HG03066 (cell line): Measurements from ENCODE around the gene HIC2.
A peak's percentile ranks its signal among the peaks of the same experiment; 100 is the strongest.
"Not testable (repeated sequence)": the region's sequence is repeated elsewhere in the genome, so short reads cannot be mapped to it uniquely, and the experiment has no call there.

Experiments used
- ATAC-seq: cut with Tn5 transposase; IDR thresholded peaks from one replicate; pipeline ENCODE4 v1.9.1; 2021; ENCODE audit warnings: low read depth; ENCODE audit not compliant: unreplicated experiment

Gene HIC2, protein sequence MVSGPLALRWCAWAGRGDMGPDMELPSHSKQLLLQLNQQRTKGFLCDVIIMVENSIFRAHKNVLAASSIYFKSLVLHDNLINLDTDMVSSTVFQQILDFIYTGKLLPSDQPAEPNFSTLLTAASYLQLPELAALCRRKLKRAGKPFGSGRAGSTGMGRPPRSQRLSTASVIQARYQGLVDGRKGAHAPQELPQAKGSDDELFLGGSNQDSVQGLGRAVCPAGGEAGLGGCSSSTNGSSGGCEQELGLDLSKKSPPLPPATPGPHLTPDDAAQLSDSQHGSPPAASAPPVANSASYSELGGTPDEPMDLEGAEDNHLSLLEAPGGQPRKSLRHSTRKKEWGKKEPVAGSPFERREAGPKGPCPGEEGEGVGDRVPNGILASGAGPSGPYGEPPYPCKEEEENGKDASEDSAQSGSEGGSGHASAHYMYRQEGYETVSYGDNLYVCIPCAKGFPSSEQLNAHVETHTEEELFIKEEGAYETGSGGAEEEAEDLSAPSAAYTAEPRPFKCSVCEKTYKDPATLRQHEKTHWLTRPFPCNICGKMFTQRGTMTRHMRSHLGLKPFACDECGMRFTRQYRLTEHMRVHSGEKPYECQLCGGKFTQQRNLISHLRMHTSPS

DNA sequence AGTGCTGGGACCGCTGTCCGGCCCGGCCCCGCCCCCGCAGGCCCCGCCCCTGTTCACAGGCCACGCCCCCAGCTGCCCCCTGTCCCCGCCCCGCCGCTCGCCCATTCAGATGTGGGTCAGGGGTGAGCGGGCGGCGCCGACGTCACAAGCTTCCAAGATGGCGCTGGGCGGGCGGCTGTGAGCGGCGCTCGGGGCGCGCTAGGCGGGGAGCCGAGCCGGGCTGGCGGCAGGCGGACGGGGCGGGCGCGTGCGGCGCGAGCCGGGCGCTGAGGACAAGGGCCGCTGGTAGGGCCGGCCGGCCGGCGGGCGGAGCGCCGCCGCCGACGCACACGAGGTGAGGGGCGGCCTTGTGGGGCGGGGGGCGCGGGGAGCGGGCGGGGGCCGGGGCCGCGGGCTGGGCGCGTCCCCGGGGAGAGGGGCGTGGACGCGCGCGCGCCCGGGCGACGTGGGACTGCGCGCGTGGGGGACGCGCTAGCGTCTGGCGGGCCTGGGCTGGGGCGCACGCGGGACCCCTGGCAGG lies at the start of gene HIC2:
Gene HIC2 (plus strand): TSS at position 145 of the 520 bp plus-strand sequence. CDS start 25,461 bp downstream, outside the sequence.
- peak; percentile 66 for ATAC-seq

DNA sequence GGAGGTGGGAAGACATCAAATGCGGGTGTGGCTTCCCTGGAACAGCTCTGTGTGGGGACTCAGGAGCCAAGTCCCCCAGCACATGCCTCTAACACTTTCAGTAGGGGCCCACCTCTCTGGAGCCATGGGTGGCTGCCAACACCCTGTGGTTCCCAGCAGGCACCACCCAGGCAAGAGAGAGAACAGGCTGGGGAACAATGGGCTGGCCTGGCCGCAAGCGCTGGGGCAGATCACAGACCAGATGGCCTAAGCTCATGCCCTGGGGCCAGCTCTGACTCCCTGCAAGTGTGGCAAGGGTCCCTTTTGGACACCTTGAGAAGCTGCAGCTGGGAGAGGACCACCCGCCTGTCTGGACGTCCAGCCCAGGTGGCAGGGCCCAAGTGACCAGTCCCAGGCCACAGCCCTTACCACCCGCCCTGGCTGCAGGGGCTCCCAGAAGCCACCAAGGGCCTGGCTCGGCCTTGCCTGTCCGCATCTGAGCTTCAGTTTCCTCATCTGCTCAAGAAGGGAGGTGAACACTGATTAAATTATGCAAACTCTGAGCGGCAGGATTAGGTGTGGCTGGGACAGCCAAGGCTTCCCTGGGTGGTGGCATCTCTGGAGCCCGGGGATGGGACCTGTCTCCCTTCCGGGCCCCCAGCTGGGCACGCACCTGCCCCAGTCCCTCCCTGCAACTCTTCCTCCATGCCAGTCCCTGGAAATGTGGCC lies 48.4 kb upstream of the HIC2 start:
- ATAC-seq, result not testable (repeated sequence)

DNA sequence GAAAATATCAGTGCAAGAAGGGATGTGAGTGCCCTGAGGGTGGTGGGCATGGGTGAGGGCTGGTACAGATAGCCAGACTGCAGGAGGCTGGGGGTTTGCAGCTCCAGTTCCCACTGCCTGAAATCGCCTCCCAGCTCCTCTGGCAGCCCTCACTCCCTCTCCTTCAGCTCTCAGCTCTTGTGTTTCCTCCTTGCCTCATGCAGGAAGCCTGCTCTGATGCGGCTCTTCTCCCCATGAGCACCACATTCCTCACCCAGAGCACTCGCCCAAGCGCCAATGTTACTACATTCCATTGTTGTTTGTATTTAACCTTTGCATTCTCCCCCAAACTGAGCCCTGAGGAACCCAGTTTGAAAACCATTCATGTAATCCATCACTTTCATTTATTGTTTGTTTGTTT lies 41.3 kb upstream of the HIC2 start:
- not testable (repeated sequence) for ATAC-seq

DNA sequence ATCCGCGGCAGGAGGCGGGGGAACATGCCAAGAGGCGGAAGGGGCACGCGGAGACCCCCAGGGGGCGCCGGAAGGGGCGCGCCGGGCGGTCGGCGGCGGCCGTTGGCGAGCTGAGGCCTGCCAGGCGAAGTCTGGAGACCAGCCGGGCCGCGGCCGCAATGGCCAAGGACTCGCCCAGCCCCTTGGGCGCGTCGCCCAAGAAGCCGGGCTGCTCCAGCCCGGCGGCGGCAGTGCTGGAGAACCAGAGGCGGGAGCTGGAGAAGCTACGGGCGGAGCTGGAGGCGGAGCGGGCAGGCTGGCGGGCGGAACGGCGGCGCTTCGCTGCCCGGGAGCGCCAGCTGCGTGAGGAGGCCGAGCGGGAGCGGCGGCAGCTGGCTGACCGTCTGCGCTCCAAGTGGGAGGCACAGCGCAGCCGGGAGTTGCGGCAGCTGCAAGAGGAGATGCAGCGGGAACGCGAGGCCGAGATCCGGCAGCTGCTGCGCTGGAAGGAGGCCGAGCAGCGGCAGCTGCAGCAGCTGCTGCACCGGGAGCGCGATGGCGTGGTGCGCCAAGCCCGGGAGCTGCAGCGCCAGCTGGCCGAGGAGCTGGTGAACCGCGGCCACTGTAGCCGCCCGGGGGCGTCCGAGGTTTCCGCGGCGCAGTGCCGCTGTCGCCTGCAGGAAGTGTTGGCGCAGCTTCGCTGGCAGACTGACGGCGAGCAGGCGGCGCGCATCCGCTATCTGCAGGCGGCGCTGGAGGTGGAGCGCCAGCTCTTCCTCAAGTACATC lies 33.3 kb upstream of the HIC2 start, which contains the start of gene RIMBP3B:
Gene RIMBP3B (plus strand): TSS at position 51 of the 767 bp plus-strand sequence. CDS start 108 bp downstream, at position 159.
- peak; percentile 60 for ATAC-seq

DNA sequence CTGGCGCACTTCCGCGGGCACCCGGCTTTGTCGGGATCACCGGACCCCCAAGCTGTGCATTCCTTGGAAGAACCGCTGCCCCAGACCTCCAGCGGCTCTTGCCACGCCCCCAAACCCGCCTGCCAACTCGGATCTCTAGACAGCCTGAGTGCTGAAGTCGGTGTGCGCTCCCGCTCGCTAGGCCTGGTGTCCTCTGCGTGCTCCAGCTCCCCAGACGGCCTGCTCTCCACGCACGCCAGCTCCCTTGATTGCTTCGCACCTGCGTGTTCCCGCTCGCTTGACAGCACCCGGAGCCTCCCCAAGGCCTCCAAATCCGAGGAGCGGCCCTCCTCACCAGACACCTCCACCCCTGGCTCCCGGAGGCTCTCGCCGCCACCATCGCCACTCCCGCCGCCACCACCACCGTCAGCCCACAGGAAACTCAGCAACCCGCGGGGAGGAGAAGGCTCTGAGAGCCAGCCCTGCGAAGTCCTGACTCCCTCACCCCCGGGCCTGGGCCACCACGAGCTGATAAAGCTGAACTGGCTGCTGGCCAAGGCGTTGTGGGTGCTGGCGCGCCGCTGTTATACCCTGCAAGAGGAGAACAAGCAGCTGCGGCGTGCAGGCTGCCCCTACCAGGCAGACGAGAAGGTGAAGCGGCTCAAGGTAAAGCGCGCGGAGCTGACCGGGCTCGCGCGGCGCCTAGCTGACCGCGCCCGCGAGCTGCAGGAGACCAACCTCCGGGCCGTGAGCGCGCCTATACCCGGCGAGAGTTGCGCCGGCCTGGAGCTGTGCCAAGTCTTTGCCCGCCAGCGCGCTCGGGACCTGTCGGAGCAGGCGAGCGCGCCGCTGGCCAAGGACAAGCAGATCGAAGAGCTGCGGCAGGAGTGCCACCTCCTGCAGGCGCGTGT lies 32.5 kb upstream of the HIC2 start:
- peak; percentile 25 for ATAC-seq

DNA sequence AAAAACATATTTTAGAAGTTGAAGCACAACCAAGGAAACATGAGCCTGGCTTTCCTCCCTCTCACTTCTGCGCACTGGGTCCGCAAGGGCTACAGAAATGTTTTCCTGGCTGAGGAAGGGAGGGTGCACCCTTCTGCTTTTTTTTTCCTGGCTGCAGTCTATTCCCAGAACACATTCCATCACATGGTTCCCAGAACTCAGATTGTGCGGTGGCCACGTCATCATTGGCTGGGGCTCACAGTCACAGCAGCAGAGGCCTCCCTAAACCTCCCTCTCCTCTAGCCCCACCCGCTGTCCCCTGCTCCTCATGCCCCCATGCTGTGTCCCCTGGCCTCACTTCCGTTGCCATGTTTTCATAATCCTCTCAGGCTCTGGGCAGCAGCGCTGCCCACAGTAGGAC lies 27.7 kb upstream of the HIC2 start:
- not testable (repeated sequence) for ATAC-seq

DNA sequence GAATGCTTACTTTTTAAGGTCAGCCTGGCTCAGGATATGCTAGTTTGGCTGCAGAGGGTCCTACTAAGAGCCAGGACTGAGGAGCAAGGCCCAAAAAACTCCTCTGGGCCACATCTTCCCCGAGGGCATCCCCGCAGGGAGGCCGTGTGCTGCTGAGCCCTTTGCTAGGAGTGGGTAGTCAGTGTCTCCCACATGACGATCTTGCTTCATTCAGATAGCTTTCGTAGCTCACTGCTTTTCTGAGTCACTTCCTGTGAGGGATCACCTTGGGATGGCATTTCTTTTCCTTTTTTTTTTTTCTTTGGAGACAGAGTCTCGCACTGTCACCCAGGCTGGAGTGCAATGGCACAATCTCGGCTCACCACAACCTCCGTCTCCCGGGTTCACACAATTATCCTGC lies 27.2 kb upstream of the HIC2 start:
- ATAC-seq, result not testable (repeated sequence)

DNA sequence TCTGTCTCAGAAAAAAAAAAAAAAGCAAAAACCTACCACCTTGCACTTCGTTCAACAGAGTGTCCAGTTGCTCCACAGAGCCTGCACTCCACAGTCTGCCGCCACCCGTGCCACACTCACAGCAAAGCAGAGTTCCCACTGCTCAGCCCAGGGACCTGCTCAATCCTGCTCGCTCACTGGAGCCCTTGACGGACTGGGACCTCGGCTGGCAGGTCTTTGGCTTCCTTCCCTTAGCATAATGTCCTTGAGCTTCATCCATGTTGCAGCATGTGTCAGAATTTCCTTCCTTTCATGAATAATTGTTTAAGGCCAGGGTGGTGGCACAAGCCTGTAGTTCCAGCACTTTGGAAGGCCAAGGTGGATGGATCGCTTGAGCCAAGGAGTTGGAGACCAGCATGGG lies 22.6 kb upstream of the HIC2 start:
- ATAC-seq, result not testable (repeated sequence)

DNA sequence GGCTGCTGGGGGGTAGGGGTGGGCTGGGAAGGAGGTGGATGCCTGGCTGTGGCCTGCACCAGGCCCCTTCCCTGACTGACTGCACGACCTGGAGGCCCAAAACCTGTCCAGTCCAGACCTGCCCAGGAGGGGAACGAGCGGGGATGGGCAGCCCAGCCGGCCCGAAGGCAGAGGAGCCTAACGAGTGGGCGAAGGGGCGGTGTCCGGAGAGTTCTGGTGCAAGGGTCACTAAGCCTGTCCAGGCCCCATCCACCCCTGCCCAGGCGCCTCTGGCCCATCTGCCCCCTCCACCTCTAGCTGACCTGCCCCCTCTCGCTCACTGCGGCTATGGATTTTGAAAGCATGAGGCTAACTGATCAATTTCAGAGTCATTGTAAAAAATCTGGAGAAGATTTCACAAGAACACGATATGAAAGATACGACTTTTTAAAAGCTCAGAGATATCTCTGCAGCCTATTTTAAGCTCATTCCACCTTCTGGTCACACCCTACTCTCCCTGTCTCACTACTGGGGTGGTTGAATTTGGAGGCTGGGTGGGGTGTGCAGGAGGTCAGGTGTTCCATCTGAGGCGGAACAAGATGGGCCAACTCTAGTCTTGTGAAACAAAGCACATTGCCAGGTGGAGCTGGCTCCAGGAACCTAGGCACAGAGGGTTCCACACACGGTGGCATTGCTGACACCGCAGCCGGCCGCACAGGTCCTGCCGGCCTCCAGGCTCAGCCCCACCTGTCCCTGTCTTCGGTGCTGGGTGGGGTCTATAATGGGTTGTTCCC lies 15.8 kb upstream of the HIC2 start:
- ATAC-seq, result not testable (repeated sequence)

DNA sequence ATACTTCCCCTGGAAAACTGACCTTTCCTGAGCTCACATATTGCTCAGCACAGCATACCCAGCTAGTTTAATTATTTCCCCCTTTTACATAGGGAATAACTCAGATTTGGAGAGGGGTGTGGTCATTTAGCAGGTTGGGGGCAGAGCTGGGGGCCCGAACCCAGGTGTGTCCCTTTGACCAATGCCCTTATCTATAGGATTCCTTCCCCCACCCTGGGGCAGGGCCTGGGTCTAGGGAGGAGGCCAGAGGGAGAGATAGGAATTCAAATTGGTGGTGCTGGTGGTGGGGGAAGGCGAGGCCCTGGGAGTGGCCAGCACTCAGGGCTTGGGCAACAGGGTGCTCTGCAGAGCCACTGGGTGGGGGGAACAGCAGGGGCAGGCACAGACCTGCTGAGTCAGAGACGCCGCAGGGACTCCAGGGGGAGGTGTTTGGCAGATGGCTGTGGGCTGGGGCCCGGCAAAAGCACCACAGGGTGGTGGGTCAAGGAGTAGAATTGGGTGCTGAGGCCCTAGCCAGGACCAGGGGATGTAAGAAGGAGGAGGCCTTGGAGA lies 14.3 kb upstream of the HIC2 start:
- ATAC-seq, result not testable (repeated sequence)

DNA sequence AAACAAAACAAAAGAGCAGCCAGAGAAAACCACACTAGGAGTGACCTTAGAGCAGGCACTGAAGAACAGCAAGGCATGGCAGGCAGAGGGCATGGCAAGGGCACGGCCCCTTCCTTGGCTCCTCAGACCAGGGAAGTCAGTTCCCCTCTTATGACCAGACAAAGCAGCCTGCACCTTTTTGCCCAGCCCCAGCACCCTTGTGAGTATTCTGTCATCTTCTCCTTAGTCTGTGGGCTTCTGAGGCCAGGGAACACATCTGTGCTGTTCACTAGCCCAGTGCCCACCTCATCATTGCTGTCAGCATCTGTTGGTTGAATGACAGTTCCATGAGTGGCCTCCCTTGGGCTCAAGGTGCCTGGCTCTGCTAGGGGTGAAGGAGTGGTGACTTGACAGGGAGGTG lies 10.0 kb upstream of the HIC2 start:
- ATAC-seq, result not testable (repeated sequence)

DNA sequence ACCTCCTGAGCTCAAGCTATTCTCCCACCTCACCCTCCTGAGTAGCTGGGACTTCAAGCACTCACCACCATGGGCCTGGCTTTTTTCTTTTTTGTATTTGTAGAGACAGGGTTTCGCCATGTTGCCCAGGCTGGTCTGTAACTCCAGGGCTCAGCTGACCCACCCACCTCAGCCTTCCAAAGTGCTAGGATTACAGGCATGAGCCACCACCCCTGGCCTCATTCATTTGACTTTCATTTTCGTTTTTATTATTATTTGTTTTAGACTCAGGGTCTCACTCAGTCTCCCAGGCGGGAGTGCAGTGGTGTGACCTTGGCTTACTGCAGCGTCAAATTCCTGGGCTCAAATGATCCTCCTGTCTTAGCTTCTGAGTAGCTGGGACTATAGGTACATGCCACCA lies 9.4 kb upstream of the HIC2 start:
- not testable (repeated sequence) for ATAC-seq

DNA sequence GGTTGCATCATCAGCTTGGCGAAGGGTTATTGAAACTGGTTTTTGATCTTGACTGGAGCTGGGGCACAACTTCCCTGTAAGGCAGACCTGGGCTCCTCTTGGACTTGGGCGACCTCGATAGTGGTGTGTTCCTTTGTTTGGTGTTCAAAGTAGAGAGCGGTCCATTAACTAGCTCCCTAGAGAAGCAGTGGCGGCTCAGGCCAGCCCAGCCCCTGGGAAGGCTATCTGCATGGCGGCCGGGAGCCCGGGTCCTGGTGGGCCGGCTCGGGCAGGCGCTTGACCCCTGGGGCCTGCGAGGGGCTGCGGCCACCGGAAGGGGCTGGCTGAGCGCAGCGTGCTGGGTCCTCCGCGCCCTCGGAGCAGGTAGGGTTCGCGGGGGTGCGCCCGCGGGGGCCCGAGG lies 796 bp upstream of the HIC2 start:
- ATAC-seq, result not testable (repeated sequence)

DNA sequence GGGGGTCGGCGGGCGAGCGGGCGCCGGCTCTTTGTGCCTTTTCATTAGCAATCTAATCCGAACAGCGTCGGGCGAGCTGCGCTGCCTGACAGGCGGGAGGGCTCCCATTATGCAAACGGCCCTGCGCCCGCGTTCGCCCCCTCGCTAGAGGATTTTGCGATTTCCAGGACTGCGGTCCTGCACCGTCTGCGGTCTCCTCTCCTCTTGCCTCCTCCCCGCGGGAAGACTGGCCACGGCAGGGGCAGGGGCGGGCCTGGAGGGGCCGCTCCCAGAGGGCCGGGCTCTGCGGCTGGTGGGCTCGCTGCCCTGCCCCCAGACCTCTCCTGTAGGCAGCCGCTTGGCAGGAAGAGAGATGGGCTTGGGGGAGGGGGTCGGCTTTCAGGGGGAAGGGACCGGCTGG lies 682 bp downstream of the HIC2 start:
- peak; percentile 20 for ATAC-seq

DNA sequence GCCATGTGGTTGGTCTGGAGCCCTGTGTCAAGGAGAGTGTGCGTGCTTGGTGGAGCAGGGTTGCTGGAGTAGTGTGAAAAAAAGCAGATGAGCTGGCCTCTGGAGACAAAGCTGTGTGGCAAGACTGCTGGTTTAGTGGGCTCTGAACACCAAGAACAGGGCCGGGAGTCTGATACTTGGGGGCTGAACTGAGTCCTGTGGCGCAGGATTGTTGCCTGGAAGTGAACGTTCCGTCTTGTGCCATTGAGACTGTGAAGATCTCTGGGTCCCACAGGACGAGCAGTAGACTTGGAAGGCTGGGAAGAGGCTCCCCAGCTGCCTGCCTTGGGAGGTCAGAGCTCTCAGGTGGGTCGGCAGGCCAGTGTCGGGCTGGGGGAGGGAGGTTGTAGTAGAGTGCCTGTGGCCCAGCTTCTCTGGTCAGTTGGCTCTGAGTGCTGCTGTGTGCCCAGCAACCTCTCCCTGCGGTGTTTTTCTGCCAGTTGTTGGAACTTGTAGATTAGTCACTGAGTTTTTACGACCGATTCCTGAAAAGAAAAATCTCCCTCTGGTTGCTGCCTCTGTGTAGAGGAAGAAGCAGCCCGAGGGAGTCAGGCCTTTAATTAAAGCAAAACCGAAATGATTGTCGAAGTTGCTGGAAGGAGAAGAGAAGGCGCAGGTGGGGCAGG lies 1.9 kb downstream of the HIC2 start:
- ATAC-seq, result not testable (repeated sequence)

DNA sequence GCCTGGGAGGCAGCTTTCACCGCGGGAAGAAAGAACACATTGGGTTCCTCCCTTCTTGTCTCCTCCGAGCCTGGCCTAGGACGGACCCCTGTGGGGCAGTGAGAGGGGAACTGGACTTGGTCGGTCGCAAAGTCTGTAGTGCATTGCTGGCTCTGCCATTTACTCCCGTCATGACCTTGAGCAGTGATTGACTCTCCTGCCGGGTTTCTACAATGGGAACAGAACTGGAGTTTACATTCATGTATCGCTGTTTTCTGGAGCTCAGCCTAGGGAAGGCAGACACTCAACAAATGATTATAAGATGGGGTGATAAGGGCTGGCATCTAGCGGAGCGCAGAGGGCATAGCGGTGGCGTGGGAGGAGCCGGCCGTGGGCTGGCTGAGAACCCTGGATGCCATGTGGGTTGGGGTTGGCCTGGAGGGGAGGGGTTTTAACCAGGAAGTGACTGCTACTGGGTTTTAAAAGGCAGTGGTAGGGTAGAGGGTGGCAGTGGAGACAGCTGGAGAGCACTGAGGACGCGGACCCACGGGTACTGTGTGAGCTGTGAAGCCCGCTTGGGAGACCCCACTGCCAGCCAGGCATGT lies 3.1 kb downstream of the HIC2 start:
- not testable (repeated sequence) for ATAC-seq

DNA sequence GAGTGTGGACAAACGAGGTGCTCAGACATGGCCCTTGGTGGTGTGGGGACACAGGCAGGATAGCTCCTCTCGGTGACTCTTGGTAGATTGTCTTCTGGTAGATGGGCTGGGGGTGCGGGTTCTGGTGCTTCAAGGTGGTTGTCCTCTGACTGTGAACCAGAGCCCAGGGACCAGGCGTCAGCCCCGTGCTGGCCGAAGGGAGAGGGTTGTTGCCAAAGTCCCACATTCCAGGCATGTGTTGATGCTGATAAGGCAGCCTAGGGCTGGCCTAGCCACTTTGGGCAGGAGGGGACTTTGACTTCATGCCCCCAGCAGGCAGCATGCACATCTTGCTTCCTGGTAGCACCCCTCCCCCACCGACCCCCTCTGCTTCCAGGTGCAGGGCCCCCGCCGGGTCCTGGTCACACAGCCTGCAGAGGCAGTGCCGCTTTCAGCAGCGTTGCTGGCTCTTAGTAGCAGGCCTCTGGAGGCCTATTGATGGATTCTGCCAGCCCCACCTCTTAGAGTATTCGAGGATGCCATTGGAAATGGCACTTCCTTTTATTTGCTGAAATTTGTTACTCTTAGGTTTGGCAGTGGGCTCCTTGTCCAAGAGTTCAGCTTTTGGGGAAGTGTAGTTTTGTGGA lies 7.0 kb downstream of the HIC2 start:
- ATAC-seq, result not testable (repeated sequence)
